WERI-Rb-1 (cell line): ENCODE measurements around the gene SGMS1.

ENCODE experiments used
- DNase-seq: peaks from one replicate; pipeline ENCODE4 v3.0.0-alpha.2; 2020
- H3K27ac ChIP-seq: fragments of 250-450 bp; sonication (Bioruptor Pico); 2 replicates; pipeline ENCODE4 v1.5.1; 2020; ENCODE audit warnings: mild to moderate bottlenecking, moderate library complexity
- H3K27me3 ChIP-seq: fragments of 250-450 bp; sonication (Bioruptor Pico); 2 replicates; pipeline ENCODE4 v1.5.1; 2021; ENCODE audit warnings: mild to moderate bottlenecking, low read depth, moderate library complexity; ENCODE audit not compliant: insufficient read depth, severe bottlenecking
- H3K36me3 ChIP-seq: fragments of 250-450 bp; sonication (Bioruptor Pico); 2 replicates; pipeline ENCODE4 v1.5.1; 2020; ENCODE audit warnings: mild to moderate bottlenecking, moderate library complexity
- H3K4me3 ChIP-seq: 2 replicates; pipeline ENCODE4 v1.5.1; 2011; ENCODE audit warnings: low read depth, mild to moderate bottlenecking, control low read depth, low read length
- H3K9me3 ChIP-seq: fragments of 250-450 bp; sonication (Bioruptor Pico); 2 replicates; pipeline ENCODE4 v1.5.1; 2021; ENCODE audit warnings: mild to moderate bottlenecking, moderate library complexity; ENCODE audit not compliant: severe bottlenecking
- CTCF ChIP-seq: IDR thresholded peaks from 2 replicates; pipeline ENCODE4 v1.5.1; 2011; ENCODE audit warnings: low read depth, mild to moderate bottlenecking, control low read depth, inconsistent platforms, low read length

Gene SGMS1

GRCh38 chr10:50440489-50440888 is 183.3 kb downstream of the SGMS1 start:
- Histone ChIP-seq H3K36me3 (no peaks in the 10 kb centered on the region), H3K4me3 (no peak overlapping the region), H3K27ac (no peak overlapping the region), H3K27me3 (no peaks in the 10 kb centered on the region), H3K9me3 (no peaks in the 10 kb centered on the region)
- no peak for DNase-seq
- no peak for TF ChIP-seq CTCF

GRCh38 chr10:50439806-50440205 is 183.9 kb downstream of the SGMS1 start:
- Histone ChIP-seq H3K27me3 (no peaks in the 10 kb centered on the region), H3K27ac (no peak overlapping the region), H3K9me3 (no peaks in the 10 kb centered on the region), H3K36me3 (no peaks in the 10 kb centered on the region), H3K4me3 (no peak overlapping the region)
- no peak for DNase-seq
- TF ChIP-seq CTCF, result no peak

GRCh38 chr10:50439187-50439586 is 184.6 kb downstream of the SGMS1 start:
- no peak overlapping the region for H3K4me3 ChIP-seq
- no peak for TF ChIP-seq CTCF
- no peak for DNase-seq
- H3K27me3 ChIP-seq, result no peaks in the 10 kb centered on the region
- H3K27ac ChIP-seq, result no peak overlapping the region
- no peaks in the 10 kb centered on the region for H3K36me3 ChIP-seq
- no peaks in the 10 kb centered on the region for H3K9me3 ChIP-seq

- Histone ChIP-seq H3K27ac (no peak overlapping the region), H3K9me3 (no peaks in the 10 kb centered on the region)
These were observed 185.5 kb downstream of the SGMS1 start for GRCh38 chr10:50438049-50438936.

GRCh38 chr10:50437248-50437647 is 186.5 kb downstream of the SGMS1 start:
- no peak for TF ChIP-seq CTCF
- Histone ChIP-seq H3K27ac (no peak overlapping the region), H3K9me3 (no peaks in the 10 kb centered on the region), H3K36me3 (no peaks in the 10 kb centered on the region), H3K27me3 (no peaks in the 10 kb centered on the region), H3K4me3 (no peak overlapping the region)
- no peak for DNase-seq

More at GRCh38 chr10:50438049-50438936, 185.5 kb downstream of the SGMS1 start:
- DNase-seq, result no peak
- no peak overlapping the region for H3K4me3 ChIP-seq
- no peaks in the 10 kb centered on the region for H3K27me3 ChIP-seq
- TF ChIP-seq CTCF, result no peak
- no peaks in the 10 kb centered on the region for H3K36me3 ChIP-seq
